Fibroblast of skin of left biceps (primary cell): Measurements from ENCODE around the gene NUMB.
"Not testable (repeated sequence)": the region's sequence is repeated elsewhere in the genome, so short reads cannot be mapped to it uniquely, and the experiment has no call there.

ENCODE experiments used
- DNase-seq, 2 experiments: peaks; one replicate each; pipeline ENCODE4 v3.0.0-alpha.2; 2013; ENCODE audit warnings: low read depth in 2 of 2

The NUMB gene

GRCh38 chr14:73465823-73466532, 7.6 kb upstream of the NUMB start:
- no peak for DNase-seq

DNA sequence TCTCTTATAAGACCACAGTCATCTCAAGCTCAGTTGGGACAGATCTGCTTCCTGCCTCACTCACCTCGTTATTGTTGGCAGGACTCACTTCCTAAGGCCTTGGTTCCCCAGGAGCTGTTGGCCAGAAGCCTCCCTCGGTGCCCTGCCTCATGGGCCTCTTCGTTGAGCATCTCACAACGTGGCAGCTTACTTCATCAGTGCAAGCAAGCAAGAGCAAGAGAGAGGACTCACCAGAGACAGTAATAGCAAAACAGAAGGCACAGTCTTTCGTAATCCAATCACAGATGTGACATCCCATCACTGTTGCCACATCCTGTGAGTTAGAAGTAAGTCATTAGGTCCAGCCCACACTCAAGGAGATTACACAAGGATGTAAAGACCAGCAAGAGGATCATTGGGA, 5.1 kb upstream of the NUMB start:
- DNase-seq, result peak; percentile 75 to 79

GRCh38 chr14:73462815-73463214, 4.5 kb upstream of the NUMB start:
- no peak for DNase-seq

DNA sequence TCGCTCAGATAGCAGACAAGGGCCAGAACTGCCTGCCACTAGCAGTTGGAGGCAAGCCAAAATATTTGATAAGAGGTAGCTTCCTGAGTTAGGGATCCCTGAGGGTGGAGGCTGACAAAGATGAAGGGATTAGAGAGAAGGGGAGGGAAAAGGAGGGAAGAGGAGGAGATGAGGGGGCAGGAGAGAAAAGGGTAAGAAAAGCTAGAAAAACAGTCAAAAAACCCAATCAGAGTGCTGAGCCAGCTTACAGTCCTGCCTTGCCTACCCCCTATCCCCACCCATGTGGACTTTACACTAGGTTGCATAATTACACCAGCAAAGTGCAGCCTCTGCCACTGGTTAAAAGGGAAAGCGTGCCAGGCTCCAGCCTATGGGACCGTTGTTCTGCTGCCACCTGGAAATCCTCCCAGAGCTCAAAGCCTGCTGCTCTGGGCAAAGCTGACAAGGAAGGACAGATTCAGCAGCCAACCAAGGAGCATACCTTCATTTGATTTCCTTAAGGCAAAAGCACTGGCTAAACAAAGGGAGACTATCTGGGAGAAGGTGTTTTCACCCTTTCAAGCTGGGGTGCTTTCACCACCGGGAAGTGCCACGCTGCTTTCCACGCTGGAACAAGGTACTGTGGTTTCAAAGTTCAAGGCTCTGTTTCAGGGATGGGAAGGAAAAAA, 3.8 kb upstream of the NUMB start:
- no peak for DNase-seq

DNA sequence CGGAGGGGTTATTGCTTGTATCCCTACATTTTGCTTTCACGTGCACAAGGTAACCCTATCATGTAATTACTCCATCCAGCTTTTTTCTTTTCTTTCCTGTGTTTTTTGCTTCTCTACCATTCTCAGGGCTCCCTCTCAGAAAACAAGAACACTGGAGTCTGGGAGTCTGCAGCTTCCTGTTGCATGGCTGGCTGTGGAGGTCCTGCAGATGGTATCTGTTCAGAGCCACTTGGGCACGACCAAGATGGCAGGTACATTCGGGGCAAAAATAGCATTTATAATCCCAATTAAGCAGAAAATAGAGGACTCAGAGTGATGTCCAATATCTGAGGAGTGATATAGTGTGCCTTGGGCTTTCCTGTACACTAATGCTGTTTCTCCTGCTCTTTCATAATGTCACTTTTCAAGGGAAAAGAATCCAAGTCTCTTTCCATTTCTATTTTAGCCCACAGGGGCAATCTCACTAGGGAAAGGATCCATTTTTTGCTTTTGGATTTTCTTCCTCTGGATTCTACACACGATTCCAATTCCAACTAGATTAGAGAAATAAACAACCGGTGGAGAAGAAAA, 3.2 kb upstream of the NUMB start:
- DNase-seq, result no peak

GRCh38 chr14:73460691-73461127, 2.4 kb upstream of the NUMB start:
- DNase-seq, result no peak

- no peak for DNase-seq
These were observed 1.6 kb upstream of the NUMB start for GRCh38 chr14:73459959-73460358.

GRCh38 chr14:73457924-73458182, 493 bp downstream of the NUMB start:
- DNase-seq, result no peak

DNA sequence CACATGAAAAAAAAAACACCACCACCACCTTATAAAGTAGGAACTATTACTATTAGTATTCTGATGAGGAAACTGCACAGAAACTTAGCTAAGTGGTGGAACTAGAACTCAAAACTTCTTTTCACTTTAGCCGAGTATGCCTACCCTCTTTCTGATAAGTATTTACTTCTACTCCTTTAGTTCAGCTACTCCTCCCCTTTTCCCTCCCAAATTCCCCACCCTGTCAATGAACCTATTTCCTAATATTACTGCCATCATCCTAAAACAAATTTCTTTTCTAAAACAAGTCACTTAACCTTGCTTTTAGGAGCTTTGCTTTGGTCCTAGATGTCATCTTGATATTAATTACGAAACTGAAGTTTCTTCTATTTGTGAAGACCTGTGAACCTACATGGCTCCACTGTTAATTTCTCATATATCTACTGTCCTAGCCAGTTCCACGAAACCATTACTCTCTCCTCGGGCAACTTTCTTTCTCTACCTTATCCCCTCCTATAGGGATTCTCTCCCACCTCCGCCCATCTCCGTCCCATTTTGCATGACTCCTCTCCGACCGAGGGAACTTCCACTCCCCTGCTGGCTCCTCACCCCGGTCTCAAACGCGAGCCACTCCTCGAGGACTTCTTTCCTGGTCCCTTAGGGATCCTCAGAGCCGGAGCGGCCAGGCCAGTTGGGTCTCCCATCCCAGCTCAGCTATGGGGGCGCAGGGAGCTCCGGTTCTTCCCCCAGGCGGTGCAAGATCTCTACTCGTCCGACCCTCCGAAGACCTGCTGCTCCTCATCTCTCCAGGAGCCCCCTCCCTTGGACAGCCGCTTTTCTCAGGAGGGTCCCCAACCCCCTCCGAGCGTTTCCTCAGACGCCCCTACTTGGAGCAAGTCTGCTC, 1.1 kb downstream of the NUMB start:
- DNase-seq, result no peak

- no peak for DNase-seq
These were observed 3.1 kb downstream of the NUMB start for GRCh38 chr14:73455294-73455693.

- DNase-seq, result peak; percentile 82 to 84
These were observed 5.8 kb downstream of the NUMB start for GRCh38 chr14:73452341-73453186.

DNA sequence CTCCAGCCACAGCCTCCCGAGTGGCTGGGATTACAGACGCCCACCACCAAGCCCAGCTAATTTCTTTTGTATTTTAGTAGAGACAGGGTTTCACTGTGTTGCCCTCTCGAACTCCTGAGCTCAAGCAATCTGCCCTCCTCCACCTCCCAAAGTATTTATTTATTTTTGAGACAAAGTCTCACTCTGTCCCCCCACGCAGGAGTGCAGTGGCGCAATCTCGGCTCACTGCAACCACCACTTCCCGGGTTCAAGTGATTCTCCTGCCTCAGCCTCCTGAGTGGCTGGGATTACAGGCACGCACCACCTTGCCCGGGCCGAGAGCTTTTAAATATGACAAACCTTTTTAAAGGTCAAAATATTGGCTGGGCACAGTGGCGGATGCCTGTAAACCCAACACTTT, 14.6 kb downstream of the NUMB start:
- no peak for DNase-seq

DNA sequence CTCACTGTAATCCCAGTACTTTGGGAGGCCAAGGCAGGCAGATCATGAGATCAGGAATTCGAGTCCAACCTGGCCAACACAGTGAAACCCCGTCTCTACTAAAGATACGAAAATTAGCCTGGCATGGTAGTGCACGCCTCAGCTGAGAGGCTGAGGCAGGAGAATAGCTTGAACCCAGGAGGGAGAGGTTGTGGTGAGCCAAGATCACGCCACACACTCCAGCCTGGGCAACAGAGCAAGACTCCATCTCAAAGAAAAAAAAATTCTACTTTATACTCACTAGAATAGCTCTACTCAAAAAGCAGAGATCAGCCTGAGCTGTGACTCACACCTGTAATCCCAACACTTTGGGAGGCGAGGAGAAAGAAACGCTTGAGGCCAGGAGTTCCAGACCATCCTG, 17.1 kb downstream of the NUMB start:
- no peak for DNase-seq

- no peak for DNase-seq
These were observed 19.4 kb downstream of the NUMB start for GRCh38 chr14:73438993-73439392.

DNA sequence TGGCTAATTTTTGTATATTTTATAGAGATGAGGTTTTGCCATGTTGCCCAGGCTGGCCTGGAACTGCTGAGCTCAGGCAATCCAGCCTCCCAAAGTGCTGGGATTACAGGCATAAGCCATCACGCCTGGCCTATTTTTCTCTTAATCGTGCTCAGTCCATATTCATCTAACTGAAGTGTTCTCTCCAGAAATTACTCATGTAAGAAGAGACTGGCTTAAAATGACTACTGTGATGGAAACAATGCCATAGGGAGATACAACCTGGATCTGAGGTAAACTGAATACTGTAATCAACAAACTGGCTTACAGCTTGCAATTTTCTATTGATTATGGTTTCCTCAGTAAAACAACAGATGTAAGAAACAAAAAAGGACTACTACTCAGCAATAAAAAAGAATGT, 21.1 kb downstream of the NUMB start:
- DNase-seq, result no peak

GRCh38 chr14:73432124-73432523, 26.2 kb downstream of the NUMB start:
- DNase-seq, result no peak

- no peak for DNase-seq
These were observed 30.0 kb downstream of the NUMB start for GRCh38 chr14:73428353-73428824.

- DNase-seq, result no peak
These were observed 30.7 kb downstream of the NUMB start for GRCh38 chr14:73427516-73428264.

GRCh38 chr14:73426877-73427276, 31.5 kb downstream of the NUMB start:
- DNase-seq, result no peak

GRCh38 chr14:73424453-73424852, 33.9 kb downstream of the NUMB start:
- no peak for DNase-seq

GRCh38 chr14:73423092-73423491, 35.3 kb downstream of the NUMB start:
- DNase-seq, result not testable (repeated sequence)
